HG02938 (cell line): ENCODE data around the gene DHCR7.
"Not testable (repeated sequence)": the region's sequence is repeated elsewhere in the genome, so short reads cannot be mapped to it uniquely, and the experiment has no call there.

Source experiments
- ATAC-seq: cut with Tn5 transposase; IDR thresholded peaks from one replicate; pipeline ENCODE4 v1.9.1; 2021; ENCODE audit warnings: mild to moderate bottlenecking, moderate library complexity; ENCODE audit not compliant: unreplicated experiment

DHCR7 gene

GRCh38 chr11:71440021-71440755 lies 8.0 kb downstream of the DHCR7 start:
- ATAC-seq = no peak

GRCh38 chr11:71438650-71439049 lies 9.5 kb downstream of the DHCR7 start:
- no peak for ATAC-seq

- ATAC-seq = no peak
These were observed 10.3 kb downstream of the DHCR7 start for GRCh38 chr11:71437879-71438278.

GRCh38 chr11:71437399-71437798 lies 10.8 kb downstream of the DHCR7 start:
- no peak for ATAC-seq

GRCh38 chr11:71436861-71437260 lies 11.3 kb downstream of the DHCR7 start:
- no peak for ATAC-seq

GRCh38 chr11:71435278-71435951 lies 12.8 kb downstream of the DHCR7 start:
- ATAC-seq = no peak

GRCh38 chr11:71434576-71435130 lies 13.5 kb downstream of the DHCR7 start:
- ATAC-seq = no peak

- ATAC-seq = no peak
These were observed 14.3 kb downstream of the DHCR7 start for GRCh38 chr11:71433648-71434450.

- no peak for ATAC-seq
These were observed 15.2 kb downstream of the DHCR7 start for GRCh38 chr11:71432761-71433647.

- ATAC-seq = no peak
These were observed 16.9 kb downstream of the DHCR7 start for GRCh38 chr11:71431271-71431670.

- no peak for ATAC-seq
These were observed 18.0 kb downstream of the DHCR7 start for GRCh38 chr11:71430166-71430565.

- ATAC-seq = no peak
These were observed 18.5 kb downstream of the DHCR7 start for GRCh38 chr11:71429701-71430100.

- no peak for ATAC-seq
These were observed 19.2 kb downstream of the DHCR7 start for GRCh38 chr11:71428861-71429435.

- ATAC-seq = no peak
These were observed 21.8 kb downstream of the DHCR7 start for GRCh38 chr11:71426413-71426812.

GRCh38 chr11:71425860-71426259 lies 22.3 kb downstream of the DHCR7 start:
- no peak for ATAC-seq

GRCh38 chr11:71425409-71425808 lies 22.8 kb downstream of the DHCR7 start:
- no peak for ATAC-seq

- no peak for ATAC-seq
These were observed 24.9 kb downstream of the DHCR7 start for GRCh38 chr11:71423181-71423790.

- not testable (repeated sequence) for ATAC-seq
These were observed 25.9 kb downstream of the DHCR7 start for GRCh38 chr11:71422318-71422717.

- ATAC-seq = no peak
These were observed 26.7 kb downstream of the DHCR7 start for GRCh38 chr11:71421392-71421950.
